GM18867 (cell line): ENCODE measurements around the gene ARID3C.

ENCODE experiments used
- ATAC-seq: cut with Tn5 transposase; IDR thresholded peaks from one replicate; pipeline ENCODE4 v1.9.1; 2021; ENCODE audit warnings: mild to moderate bottlenecking, moderate library complexity; ENCODE audit not compliant: unreplicated experiment

Gene ARID3C

DNA sequence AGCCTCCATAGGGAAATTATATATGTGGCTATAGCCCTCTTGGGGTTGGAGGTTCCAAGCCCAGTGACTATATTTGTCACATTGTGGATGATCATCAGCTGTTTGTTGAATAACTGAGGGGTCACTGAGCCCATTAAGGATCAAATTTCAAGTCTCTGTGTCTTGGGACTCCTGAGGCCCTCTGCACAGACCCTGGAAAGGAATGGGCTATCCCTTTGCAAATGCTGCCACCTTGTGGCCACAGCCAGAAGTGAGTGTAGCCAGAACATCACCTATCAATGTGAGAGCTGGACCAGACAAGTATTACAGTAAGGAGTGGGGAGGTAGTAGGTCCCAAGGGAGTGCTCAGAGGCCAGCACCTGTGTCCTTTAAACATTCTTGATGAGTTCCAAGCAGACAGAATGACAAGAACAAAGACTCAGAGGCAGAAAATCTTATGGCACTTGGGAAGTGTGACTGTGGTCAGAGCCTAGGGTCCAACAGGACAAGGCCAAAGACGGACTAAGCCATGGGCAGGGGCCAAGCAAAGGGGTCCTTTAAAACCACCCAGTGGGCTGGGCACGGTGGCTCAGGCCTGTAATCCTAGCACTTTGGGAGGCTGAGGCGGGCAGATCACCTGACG is 25.1 kb downstream of the ARID3C start:
- peak; percentile 65 for ATAC-seq

GRCh38 chr9:34601937-34602573 is 26.8 kb downstream of the ARID3C start:
- no peak for ATAC-seq

- ATAC-seq = no peak
Measured at GRCh38 chr9:34600908-34601307, 28.0 kb downstream of the ARID3C start.

- no peak for ATAC-seq
Measured at GRCh38 chr9:34599546-34599945, 29.3 kb downstream of the ARID3C start.

GRCh38 chr9:34594177-34594576 is 34.7 kb downstream of the ARID3C start:
- no peak for ATAC-seq

- ATAC-seq = no peak
Measured at GRCh38 chr9:34592895-34593601, 35.8 kb downstream of the ARID3C start.

- ATAC-seq = no peak
Measured at GRCh38 chr9:34591917-34592866, 36.7 kb downstream of the ARID3C start.

- no peak for ATAC-seq
Measured at GRCh38 chr9:34591248-34591916, 37.5 kb downstream of the ARID3C start.

DNA sequence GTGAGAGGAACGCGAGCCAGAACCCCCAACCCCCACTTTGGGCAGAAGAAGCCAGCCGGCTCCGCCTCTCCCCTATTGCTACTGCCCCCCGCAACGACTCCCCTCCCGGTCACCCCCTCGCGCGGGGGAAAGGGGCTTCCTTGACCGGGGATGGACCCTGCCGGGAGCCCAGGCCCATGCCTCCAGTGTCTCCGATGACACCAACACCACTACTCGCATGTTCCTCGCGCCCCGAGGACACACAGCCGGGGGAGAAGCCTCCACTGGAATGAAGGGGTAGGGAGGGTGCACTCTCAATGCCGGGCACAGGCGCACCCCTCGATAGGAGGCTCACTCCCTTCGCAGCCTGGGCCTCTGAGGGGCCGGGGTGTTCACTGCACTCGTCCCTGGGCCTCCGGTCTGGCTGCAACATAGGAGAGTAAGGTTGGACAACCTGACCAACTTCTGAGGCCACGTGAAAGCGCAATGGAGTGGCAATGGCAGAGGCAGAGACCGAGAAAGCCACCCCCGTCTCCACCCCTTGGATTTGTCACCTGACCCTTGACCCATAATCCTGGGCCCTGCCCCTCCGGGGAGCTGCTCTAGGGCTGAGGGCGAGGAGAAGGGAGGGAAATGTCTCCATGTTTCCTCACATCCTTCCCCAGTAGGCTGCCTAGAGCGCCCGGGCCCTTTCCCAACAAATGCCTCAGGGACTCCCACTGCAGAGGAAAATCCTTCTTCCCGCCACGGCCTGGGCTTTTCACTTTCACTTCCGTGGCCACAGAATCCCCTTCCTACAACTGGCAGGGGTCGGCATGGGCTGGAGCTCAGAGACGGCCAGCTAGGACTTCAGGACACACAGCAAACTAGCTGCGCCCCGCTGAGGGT is 38.3 kb downstream of the ARID3C start:
- ATAC-seq = no peak

DNA sequence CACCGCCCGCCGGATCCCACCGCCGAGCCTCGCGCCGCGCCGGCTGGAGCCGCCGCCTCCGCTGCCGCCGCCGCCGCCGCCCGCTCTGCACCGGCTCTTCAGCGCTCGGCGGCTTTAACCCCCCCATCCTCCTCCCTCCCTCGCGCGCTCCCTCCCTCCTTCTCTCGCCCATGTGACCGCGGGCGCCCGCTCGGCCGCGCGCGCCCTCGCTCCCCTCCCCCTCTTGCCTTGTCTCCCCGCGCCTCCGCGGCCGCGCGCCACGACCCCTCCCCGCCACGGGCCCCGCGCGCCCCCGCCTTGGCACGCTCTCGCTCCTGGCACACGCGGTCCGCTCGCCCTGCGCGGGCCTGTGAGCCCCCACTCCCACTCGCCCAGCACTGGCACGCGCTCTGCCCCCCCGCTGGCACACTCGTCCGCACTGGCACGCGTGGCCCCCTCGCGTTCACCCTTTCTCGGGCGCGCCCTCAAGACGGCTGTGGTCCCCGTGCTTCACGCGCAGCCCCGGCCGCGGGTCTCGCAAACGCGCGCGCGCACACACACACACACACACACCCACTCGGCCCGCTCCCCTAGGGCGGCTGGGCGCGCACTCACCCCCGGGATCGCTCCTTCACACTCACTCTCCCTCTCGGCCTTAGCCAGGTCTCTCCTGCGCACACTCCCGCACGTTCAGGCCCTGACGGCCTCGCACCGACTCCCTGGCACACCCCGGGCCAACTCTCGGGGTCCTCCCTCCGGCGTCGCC is 39.1 kb downstream of the ARID3C start, which contains the start of gene CNTFR:
CNTFR (minus strand) TSS at position 89 of the 745 bp plus-strand sequence. CDS start 20,743 bp downstream, outside the sequence.
- ATAC-seq = no peak

GRCh38 chr9:34588671-34589635 is 39.9 kb downstream of the ARID3C start:
- no peak for ATAC-seq

DNA sequence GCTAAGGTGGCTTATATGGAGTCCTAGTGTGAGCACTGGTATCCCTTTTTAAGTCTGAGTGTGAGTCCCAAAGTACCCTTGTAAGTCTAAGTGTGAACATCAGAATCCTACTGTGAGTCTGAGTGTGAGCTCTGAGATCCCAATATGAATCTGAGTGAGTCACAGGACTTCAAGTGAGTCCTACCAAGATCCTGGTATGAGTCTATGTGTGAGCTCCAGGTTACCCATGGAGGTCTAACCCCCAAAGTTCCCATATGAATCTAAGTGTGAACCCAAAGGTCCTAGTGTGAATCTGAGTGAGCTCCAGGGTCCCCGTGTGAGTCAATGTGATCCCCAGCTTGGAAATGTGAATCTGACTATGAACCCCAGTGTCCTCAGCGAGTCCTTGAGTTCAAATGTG is 41.6 kb downstream of the ARID3C start:
- ATAC-seq = no peak

- no peak for ATAC-seq
Measured at GRCh38 chr9:34585946-34586669, 42.8 kb downstream of the ARID3C start.

DNA sequence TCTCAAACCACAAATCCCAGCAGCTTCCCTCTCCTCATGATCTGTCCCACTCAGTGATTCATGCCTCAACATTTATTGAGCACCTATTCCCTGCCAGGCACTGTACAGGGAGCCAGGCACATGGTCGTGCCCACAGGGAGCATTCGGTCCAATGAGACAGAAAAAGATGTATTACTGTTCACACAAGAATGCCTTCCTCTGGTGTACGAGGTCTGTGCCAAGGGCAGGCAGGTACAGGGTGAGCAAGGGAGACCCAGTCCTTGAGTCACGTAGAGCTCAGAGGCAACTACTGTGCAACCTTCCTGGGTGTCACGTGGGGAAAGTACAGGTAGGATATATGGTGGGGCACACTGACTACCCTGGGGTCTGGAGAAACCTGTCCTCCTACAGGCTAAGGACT is 43.9 kb downstream of the ARID3C start:
- no peak for ATAC-seq

GRCh38 chr9:34582787-34583186 is 46.1 kb downstream of the ARID3C start:
- no peak for ATAC-seq

- no peak for ATAC-seq
Measured at GRCh38 chr9:34581318-34581717, 47.5 kb downstream of the ARID3C start.

- ATAC-seq = no peak
Measured at GRCh38 chr9:34580358-34580757, 48.5 kb downstream of the ARID3C start.
